ENCODE measurements around the gene DNAH8.

GRCh38 chr6:39060467-39061160, 345.5 kb downstream of the DNAH8 start:
- TF ChIP-seq, protein P1, sequence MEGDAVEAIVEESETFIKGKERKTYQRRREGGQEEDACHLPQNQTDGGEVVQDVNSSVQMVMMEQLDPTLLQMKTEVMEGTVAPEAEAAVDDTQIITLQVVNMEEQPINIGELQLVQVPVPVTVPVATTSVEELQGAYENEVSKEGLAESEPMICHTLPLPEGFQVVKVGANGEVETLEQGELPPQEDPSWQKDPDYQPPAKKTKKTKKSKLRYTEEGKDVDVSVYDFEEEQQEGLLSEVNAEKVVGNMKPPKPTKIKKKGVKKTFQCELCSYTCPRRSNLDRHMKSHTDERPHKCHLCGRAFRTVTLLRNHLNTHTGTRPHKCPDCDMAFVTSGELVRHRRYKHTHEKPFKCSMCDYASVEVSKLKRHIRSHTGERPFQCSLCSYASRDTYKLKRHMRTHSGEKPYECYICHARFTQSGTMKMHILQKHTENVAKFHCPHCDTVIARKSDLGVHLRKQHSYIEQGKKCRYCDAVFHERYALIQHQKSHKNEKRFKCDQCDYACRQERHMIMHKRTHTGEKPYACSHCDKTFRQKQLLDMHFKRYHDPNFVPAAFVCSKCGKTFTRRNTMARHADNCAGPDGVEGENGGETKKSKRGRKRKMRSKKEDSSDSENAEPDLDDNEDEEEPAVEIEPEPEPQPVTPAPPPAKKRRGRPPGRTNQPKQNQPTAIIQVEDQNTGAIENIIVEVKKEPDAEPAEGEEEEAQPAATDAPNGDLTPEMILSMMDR (IDR thresholded peaks at IDR 0.05 in 8 of 11, conservative IDR thresholded peaks at IDR 0.05 in 3 of 11), result no peak
- no peak for TF ChIP-seq POLR2A (IDR thresholded peaks at IDR 0.05)

Measured in spleen (tissue), 7 donors.